DMS153 treated with DMSO at 0.1 percent for 48 hours (cell line): ENCODE results near the gene CDC27.
"Not testable (repeated sequence)": the region's sequence is repeated elsewhere in the genome, so short reads cannot be mapped to it uniquely, and the experiment has no call there.

Source experiments
- DNase-seq: peaks from one replicate; lab custom pipeline; 2025; ENCODE audit not compliant: unreplicated experiment; lab: John Stamatoyannopoulos, UW

Gene CDC27

DNA sequence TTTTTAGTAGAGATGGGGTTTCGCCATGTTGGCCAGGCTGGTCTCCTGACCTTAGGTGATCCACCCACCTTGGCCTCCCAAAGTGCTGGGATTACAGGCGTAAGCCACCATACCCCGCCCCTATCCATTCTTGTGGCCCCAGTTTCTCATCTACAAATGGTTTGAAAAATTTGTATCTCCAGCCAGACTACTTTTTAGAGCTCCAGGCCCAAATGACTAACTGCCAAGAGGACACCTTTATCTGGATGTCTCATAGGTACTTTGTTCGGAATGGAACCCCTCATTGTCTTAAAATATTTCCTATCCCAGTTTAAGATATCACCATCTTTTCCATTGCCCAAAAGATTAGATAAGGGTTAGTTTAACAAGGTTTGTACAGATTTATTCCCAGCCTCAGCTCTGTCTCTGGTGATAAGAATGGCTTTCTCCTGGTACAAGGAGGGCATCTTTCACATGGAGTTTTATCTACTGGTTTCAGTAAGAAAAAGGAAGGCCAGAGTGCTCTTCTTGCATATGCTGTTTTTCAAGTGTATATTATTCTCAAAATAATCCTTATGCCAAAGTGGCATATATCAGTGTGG lies 4.9 kb upstream of the CDC27 start:
- no peak for DNase-seq

DNA sequence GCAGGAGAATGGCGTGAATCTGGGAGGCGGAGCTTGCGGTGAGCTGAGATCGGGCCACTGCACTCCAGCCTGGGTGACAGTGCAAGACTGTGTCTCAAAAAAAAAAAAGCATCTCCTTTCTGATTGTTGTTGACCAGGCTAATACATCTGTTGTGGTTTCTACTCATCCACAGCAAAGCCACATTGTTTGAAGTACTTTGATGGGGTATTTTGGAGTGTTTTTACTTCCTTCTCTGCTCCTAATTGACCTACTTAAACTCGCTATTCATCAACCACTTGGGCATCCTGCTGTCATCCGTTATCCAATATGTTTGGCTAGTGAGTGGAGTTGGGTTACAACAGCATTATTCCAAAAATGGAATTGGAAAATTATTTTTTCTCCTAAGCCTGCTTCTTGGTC lies 3.5 kb upstream of the CDC27 start:
- DNase-seq = peak; percentile 15

DNA sequence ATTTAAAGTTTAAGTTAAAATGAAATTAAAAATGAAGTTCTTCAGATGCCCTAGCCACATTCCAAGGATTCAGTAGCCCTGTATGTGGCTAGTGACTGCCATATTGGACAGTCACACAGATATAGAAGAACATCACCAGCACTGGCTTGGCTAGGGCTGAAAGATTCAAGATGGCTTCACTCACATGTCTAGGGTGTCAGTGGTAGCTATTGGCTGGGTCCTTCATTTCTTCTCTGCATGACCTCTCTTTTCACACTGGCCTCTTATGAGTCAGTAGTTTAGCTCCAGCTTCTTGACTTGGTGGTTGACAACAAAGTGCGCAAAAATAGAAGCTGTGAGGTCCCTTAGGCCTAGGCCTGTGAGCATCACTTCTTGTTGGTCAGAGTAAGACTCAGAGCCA lies 1.7 kb upstream of the CDC27 start:
- DNase-seq = no peak

DNA sequence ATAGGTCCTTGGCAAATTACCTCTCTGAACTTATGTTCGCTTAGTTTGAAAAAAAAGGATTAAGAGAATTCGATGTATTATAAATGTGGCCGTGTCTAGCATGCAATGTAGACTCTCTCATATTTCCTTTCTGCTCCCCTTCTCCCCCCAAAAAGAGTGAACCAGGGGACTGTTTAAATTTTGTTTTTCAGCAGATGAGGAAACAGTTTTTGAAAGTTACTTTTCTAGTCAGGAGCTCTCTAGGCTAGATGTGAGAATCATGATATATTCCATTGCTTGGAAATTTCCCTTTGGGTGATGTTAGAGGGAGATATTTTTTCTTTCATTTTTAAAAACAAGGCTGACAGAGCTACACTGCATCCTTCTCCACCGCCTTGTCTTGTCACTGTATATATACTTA lies 1.1 kb upstream of the CDC27 start:
- DNase-seq = no peak

DNA sequence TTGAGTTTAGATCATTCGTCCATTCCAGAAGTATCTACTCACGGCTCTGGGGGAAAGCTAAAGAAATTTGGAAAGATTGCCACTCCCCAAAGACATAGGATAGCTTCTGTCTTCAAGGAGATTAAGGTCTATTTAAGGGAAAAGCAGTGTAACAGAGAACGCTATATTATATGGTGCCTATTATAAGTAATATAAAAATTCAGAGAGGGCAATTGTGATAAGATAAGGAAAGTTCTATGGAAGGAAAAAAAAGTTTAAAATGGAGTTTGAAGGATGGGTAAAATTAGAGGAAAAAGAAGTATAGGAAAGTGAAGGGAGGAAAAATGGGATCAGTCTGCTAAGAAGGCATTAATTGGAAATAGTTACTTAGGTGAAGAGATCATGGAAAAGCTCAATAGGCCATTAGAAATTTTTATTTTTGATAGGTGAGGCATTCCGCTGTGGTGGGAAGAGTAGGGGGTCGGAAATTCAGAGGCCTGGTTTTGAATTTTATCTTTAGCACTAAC lies 690 bp upstream of the CDC27 start:
- DNase-seq = no peak

DNA sequence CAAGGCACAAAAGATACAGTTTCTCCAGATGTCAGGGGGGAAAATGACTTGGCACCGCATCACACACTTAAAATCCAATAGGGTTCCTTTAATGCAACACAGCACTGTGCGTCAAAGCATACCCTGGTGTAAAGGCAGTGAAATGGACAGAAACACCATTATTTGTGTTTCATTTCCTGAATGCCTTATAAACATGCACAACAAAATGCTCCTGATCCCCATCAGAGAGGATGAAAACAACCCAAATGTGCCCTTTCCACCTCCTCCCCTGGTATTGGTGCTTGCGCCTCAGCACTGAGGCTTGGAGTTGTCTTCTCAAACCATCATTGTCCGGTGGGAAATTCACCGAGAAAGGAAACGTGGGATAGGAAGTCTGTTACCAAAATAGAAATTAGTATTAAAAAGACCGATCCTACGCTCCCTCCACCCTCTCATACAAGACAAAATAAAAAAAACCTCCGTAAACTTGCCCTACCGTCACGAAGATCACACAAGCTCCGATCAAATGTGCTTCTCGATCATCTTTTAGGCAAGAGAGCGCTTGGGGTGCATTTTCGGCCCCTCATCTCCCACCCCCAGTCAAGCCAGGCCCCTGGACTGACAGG lies 722 bp downstream of the CDC27 start:
- no peak for DNase-seq

DNA sequence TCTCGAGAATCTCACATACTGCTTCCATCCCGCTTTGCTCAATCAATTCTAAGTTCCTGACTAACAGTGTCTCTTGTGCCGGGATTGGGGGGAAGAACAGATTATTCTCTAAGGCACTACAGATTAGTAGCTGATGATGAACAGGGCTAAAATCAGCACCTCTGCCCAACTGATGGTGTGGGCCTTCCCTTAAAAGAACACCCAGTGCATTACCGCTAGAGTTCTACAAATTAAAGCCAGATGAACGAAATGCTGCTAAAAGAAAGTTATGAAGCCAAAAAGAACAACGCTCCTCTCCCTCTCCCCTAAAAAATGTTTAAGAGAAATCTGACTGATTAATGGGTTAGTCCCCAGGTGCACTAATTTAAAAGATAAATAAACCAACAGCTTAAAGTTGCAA lies 4.4 kb downstream of the CDC27 start:
- no peak for DNase-seq

DNA sequence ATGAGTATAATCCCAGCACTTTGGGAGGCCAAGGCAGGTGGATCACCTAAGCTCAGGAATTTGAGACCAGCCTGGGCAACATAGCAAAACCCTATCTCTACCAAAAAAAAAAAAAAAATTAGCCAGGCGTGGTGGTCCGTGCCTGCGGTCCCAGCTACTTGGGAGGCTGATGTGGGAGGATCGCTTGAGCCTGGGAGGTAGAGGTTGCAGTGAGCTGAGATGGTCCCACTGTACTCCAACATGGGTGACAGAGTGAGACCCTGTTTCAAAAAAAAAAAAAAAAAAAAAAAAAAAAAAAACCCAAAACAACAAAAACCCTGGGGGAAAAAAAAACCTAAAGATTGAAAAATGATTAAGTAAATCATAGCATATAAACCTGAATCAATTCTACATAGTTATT lies 8.1 kb downstream of the CDC27 start:
- DNase-seq = not testable (repeated sequence)

DNA sequence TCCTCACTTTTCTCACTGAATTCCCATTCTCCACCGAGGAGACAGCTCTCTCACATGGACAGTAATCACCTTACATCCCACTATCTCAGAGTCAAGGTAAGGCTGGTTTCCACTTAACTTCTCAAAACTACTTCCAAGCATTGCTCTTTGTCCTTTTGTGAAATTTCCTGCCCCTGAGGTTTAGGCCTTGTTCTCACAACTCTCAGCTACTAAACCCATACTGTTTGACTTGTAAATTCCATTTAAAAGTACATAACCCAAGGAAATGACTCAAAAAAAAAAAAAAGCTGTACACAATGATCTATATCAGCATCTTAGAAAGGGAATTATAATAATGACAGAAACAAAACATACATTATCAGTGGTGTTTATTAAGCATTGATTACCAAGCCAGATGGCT lies 8.8 kb downstream of the CDC27 start:
- no peak for DNase-seq

DNA sequence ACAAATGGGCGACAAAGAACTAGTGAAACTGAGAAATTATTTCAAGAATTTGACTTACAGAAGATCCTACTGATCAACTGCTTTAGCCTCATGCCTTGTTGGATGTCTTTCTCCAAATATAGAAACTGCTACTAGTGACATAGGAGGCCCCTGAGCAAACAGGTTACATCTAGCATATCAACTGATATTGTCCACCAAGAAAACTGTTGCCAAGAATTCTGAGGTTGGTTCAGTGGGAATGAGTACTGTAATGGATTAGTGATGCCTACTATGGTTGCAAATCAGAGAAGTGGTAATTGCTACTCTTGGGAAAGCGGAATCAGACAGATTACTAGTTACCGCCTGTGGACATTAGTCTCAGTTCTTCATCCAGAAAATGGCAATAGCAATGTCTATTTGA lies 10.0 kb downstream of the CDC27 start:
- no peak for DNase-seq

DNA sequence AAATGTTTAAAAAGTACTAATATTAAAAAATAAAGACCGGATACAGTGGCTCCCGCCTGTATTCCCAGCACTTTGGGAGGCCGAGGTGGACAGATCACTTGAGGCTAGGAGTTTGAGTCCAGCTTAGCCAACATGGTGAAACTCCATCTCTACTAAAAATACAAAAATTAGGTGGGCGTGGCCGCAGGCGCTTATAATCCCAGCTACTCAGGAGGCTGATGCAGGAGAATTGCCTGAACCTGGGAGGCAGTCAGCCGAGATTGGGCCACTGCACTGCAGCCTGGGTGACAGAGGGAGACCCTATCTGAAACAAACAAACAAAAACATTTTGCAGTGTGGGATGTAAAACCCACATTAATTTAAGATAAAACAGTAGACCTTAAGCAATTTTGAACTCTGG lies 11.8 kb downstream of the CDC27 start:
- no peak for DNase-seq

DNA sequence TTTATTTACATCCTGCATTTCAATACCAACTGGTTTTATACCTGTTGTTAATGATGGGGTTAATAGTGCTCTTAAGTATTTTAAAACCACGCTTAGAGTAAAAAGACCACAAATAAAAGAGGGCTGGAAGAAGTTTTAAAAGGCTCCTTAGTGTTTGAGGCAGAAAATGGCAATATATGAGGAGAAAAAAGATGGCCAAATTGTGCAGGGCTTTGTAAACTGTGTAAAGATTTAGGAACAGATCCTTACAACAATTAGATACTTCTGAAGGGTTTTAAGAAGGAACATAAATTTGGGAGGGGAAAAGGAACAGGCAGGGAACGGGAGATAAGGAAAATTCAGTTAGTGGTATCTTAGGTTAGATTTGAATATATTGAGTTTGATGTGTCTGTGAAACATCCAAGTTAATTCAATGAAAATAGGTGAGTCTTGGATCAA lies 12.7 kb downstream of the CDC27 start:
- no peak for DNase-seq

DNA sequence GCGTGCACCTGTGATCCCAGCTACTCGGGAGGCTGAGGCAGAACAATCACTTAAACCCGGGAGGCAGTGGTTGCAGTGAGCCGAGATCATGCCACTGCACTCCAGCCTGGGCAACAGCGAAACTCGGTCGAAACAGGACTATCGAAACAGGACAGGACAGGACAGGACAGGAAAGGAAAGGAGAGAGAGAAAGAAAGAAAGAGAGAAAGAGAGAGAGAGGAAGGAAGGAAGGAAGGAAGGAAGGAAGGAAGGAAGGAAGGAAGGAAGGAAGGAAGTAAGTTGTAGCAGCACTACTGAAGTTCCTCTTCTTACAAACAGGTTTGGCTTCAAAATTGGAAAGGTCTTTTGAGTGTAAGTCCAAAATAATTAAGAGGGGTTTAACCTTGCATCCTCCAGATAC lies 14.3 kb downstream of the CDC27 start:
- DNase-seq = not testable (repeated sequence)

DNA sequence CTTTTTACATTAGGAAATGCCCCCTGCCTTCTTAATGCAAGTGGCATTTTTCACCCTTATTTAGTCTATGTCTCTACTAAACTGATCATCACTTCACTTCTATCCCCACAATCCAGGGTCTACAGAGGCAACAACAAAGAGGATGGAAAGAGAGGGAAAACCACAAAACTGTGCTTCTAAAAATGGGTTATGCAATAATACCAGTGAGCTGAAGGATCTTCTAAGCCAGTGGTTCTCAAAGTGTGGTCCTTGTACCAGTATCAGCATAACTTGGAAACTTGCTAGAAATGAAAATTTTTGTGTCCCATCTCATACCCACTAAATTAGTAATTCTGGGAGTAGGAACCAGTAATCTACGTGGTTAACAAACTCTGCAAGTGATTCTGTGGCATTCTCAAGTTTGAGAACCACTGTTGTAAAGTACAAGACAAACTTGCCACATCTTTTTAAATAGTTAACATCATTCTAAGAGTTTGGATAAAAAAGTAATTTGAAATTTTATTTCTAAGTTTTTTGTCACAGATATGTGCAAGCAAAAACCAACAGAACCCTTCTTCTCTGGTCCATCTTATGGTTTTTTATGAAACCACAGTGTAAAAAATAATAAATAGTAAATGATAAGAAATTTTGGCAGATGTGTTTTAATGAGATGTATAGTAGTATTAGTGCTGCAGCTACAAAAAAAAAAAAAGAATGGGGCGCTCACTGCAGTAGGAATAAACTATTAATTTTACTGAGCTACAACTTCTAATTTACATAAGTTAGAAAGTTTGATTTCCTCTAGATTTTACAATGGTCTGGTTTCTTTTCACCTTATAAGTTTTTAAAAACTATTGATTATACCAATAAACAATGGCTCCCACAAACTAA lies 16.2 kb downstream of the CDC27 start:
- DNase-seq = no peak

DNA sequence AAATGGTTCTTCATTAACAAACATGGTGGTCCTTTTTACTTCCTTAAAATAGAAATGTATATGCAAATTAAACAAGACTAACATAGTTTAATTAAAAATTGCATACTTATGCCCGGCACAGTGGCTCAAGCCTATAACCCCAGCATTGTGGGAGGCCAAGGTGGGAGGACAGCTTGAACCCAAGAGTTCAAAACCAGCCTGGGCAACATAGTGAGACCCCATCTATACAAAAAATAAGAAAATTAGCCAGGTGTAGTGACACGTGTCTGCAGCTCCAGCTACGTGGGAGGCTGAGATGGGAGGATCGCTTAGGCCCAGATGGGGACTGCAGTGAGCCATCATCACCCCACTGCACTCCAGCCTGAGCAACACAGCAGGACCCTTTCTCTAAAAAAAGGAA lies 18.4 kb downstream of the CDC27 start:
- DNase-seq = no peak

DNA sequence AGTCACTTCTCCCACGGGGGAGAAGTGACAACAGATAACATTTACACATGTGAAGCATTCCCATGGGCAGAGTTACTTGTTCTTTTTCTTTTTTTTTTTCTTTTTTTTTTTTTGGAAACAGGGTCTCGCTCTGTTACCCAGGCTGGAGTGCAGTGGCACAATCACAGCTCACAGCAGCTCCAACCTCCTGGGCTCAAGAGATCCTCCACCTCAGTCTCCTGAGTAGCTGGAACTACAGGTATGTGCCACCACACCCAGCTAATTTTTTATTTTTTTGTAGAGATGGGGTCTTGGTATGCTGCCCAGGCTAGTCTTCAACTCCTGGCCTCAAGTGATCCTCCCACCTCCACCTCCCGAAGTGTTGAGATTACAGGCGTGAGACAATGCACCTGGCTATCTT lies 20.2 kb downstream of the CDC27 start:
- DNase-seq = not testable (repeated sequence)

DNA sequence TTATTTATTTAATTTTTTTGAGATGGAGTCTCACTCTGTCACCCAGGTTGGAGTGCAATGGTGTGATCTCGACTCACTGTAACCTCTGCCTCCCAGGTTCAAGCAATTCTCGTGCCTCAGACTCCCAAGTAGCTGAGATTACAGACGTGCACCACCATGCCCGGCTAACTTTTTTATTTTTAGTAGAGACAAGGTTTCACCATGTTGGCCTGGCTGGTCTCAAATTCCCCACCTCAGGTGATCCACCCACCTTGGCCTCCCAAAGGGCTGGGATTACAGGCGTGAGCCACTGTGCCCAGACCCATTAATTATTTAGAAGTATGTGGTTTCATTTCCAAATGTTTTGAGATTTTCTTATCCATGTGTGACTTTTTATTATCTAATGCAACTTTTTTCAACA lies 22.2 kb downstream of the CDC27 start:
- DNase-seq = not testable (repeated sequence)

DNA sequence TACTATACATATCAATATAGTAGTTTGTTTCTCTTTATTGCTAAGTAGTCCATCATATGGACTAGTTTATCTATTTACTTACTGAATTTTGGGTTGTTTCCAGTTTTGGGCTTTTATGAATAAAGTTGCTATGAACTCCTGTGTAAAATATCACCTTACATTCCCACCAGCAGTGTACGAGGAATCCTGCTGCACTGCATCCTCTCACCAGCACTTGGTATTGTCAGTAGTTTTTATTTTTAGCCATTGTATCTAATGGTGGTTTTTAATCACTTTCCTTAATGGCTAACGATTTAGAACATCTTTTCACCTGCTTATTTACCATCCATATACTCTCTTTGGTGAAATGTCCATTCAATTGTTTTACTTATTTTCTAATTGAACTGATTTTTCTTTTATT lies 24.0 kb downstream of the CDC27 start:
- no peak for DNase-seq

DNA sequence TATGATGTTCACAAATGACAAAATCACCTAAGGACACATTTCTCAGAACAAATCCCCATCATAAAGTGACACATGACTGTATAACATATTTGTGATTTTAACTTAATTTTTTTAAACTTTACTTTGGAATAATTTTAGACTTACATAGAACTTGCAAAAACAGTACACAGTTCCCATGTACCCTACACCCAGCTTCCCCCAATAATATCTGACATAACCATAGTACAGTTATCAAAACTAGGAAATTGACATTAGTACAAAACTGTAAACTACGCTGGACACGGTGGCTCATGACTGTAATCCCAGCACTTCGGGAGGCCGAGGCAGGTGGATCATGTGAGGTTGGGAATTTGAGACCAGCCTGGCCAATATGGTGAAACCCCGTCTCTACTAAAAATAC lies 24.8 kb downstream of the CDC27 start:
- DNase-seq = no peak

DNA sequence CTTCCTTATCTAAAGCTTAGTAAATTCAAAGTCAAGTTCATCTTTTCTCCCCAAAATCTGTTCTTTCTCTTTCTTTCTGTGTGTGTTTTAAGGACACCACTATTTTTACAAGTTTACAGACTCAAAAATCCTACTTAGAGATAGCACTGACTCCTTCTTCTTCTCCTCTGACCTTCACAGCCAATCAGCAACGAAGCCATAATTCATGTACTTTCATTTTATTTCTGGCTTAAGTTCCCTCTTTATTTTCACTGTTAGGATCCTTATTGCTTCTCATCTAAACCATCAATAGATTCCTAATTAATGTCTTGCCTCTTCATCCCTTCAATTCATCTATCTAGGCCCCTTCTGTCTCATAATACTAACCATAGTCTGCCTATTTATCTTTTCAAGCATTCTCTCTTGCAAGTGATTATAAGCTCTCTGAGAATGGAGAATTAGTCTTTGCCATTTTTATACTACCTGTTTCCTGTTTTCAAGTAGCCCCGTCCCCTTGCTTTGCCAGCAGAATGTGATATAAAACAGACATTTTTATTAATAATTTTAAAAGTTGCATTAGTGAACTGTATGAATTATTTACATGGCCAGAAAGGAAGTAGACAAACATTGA lies 27.0 kb downstream of the CDC27 start:
- no peak for DNase-seq

DNA sequence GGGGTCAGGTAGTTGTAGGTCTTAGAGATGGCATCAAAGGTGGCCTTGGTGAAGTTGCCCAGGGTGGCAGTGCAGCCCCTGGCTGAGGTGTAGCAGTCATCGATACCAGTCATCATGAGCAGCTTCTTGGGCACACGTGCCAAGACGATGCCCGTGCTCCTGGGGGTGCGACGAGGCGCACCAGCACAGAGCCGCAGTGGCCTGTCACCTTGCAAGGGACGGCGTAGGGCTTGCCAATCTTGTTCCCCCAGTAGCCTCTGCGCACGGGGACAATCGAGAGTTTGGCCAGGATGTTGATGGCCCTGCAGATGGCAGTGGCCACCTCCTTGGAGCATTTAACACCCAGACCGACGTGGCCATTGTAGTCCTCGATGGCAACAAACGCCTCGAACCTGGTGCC lies 29.8 kb downstream of the CDC27 start:
- no peak for DNase-seq

DNA sequence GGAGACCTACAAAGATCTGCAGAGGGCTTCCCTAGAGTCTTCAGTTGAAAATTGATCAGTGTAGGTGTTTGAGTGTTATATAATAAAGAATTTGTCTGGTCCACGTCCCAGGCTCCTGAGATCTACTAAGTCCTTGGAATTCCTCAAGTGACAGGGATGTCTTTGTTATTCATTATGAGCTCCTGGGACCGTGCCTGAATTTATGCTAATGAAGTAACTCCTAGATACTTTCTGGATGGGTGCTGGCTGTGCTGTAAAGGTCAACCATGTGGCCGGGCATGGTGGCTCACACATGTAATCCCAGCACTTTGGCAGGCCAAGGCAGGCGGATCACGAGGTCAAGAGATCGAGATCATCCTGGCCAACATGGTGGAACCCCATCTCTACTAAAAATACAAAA lies 43.7 kb downstream of the CDC27 start:
- DNase-seq = no peak
